Spleen (tissue), 11 donors: Measurements from ENCODE around the gene HECW1. TPM values are rescaled to one million over a fixed set of nuclear protein-coding genes. Genes with fewer than 3 reads are reported as not detected.

ENCODE experiments used
- DNase-seq: peaks from one replicate; pipeline ENCODE4 v3.0.0-alpha.2; 2020
- H3K27ac ChIP-seq, 8 donors: fragments of 200-600 bp; sonication (generic) in 7 of 8; 1 replicate in 4 of 8; 2 replicates in 4 of 8; pipeline versions ENCODE4 v1.5.0 to v1.8.0; 2016 to 2021; ENCODE audit warnings: inconsistent platforms in 4 of 8, mild to moderate bottlenecking in 4 of 8, moderate library complexity in 1 of 8
- H3K27me3 ChIP-seq, 7 donors: fragments of 200-600 bp; sonication (generic) in 6 of 7; replicated peaks in 1 of 7; 1 replicate in 4 of 7; 2 replicates in 3 of 7; pipeline versions ENCODE4 v1.5.0 to v1.8.0; 2016 to 2021; ENCODE audit warnings: inconsistent platforms in 3 of 7, mild to moderate bottlenecking in 1 of 7
- H3K36me3 ChIP-seq, 6 donors: fragments of 200-600 bp; sonication (generic) in 5 of 6; 1 replicate in 4 of 6; 2 replicates in 2 of 6; pipeline versions ENCODE4 v1.5.0 to v1.8.0; 2016 to 2021; ENCODE audit warnings: inconsistent platforms in 2 of 6
- H3K4me1 ChIP-seq, 6 donors: fragments of 200-600 bp; sonication (generic) in 5 of 6; 1 replicate in 3 of 6; 2 replicates in 3 of 6; pipeline versions ENCODE4 v1.5.0 to v1.8.0; 2016 to 2021; ENCODE audit warnings: inconsistent platforms in 3 of 6
- H3K4me3 ChIP-seq, 8 donors: fragments of 200-600 bp; sonication (generic) in 7 of 8; 1 replicate in 4 of 8; 2 replicates in 4 of 8; pipeline versions ENCODE4 v1.5.0 to v1.8.0; 2016 to 2021; ENCODE audit warnings: inconsistent platforms in 4 of 8, mild to moderate bottlenecking in 4 of 8, moderate library complexity in 2 of 8
- H3K9me3 ChIP-seq, 8 donors: fragments of 200-600 bp; sonication (generic) in 7 of 8; 1 replicate in 4 of 8; 2 replicates in 4 of 8; pipeline versions ENCODE4 v1.5.0 to v1.8.0; 2016 to 2021; ENCODE audit warnings: inconsistent platforms in 4 of 8
- CTCF ChIP-seq, 11 experiments: fragments of 200-600 bp in 7 of 11; fragments of 450-650 bp in 4 of 11; sonication (generic) in 4 of 11; IDR thresholded peaks in 8 of 11; conservative IDR thresholded peaks in 3 of 11; 1 replicate in 7 of 11; 2 replicates in 4 of 11; pipeline versions ENCODE4 v1.4.0 to v1.8.0; 2016 to 2021; ENCODE audit warnings: antibody characterized with exemption in 11 of 11, inconsistent platforms in 4 of 11, mild to moderate bottlenecking in 1 of 11
- POLR2A ChIP-seq, 3 donors: fragments of 450-650 bp; IDR thresholded peaks; one replicate each; pipeline ENCODE4 v1.5.1; 2017; ENCODE audit warnings: antibody characterized with exemption in 3 of 3, mild to moderate bottlenecking in 1 of 3
- POLR2AphosphoS5 ChIP-seq, 3 donors: sonication (generic); formaldehyde crosslinking; IDR thresholded peaks; one replicate each; pipeline ENCODE4 v1.5.1; 2017; ENCODE audit warnings: antibody characterized with exemption in 3 of 3
- WGBS, 5 donors: extraction: QIAGEN DNeasy Blood & Tissue Kit in 3 of 5; methylation state at CpG; one replicate each; pipeline versions ENCODE4 v1.1.5 to v1.1.7; 2013 to 2018; 5-methylcytosine and 5-hydroxymethylcytosine counted together
- intact Hi-C: fragments of 100-400 bp; cut with DNase I; formaldehyde crosslinking; loops from one replicate; pipeline ENCODE4 v1.15.0; 2023; ENCODE audit warnings: low total_unique reads
- polyA plus RNA-seq, 3 donors: library from polyadenylated mRNA; stranded (reverse); fragments of 200-250 nt; gene quantifications; one replicate each; pipeline ENCODE4 v1.2.1, GENCODE V29; 2013
- total RNA-seq, 7 donors: library from RNA; depleted of rRNA in 3 of 7; stranded (reverse); fragments of >200 nt in 3 of 7; fragmentation: NEBNext Ultra II Directional in 4 of 7; extraction: Animal tissue kit (Norgen Biotek cat#: 25700) in 4 of 7; gene quantifications; one replicate each; pipeline versions ENCODE4 v1.1.0 to v1.2.1, GENCODE V29; 2016 to 2021
- donor health status: healthy with polysubstance abuse.
- donor health status: DM: no; HTN: no; CAD: no; lungs with moderate emphysema.
- donor health status: DM: no; HTN: no; CAD: no.
- donor health status: Bipolar disorder and iron deficiency.
- donor health status: healthy.
- donor health status: DM: no; HTN: no; CAD: no.
- donor health status: DM: yes; HTN: yes; CAD: no.

Gene HECW1
- total and polyA plus RNA-seq, 10 donors: 0.03 to 1.5 (median 0.40) TPM; not detected in 1

- Histone ChIP-seq H3K36me3 (no peaks in the 10 kb centered on the region), H3K27ac (no peak overlapping the region), H3K4me1 (peaks cover 0 to 9% (median 0%) of the 10 kb centered on the region in 6 donors), H3K27me3 (peaks cover 0 to 13% (median 0%) of the 10 kb centered on the region in 7 donors), H3K4me3 (no peak overlapping the region), H3K9me3 (no peaks in the 10 kb centered on the region)
- no peak for DNase-seq
- intact Hi-C loops: no loop called here
- WGBS, 5 donors: 82 to 91% (median 90%) methylated on average over 6 of the region's 6 CpGs
- TF ChIP-seq POLR2A (IDR thresholded peaks at IDR 0.05): no peak
- TF ChIP-seq POLR2AphosphoS5 (IDR thresholded peaks at IDR 0.05): no peak
- no peak for TF ChIP-seq CTCF (IDR thresholded peaks at IDR 0.05 in 8 of 11, conservative IDR thresholded peaks at IDR 0.05 in 3 of 11)
Observed at GRCh38 chr7:43467846-43468245, 355.4 kb downstream of the HECW1 start.

GRCh38 chr7:43469051-43469450 is 356.6 kb downstream of the HECW1 start:
- H3K27ac ChIP-seq: no peak overlapping the region
- H3K36me3 ChIP-seq: no peaks in the 10 kb centered on the region
- intact Hi-C loops: no loop called here
- H3K9me3 ChIP-seq: no peaks in the 10 kb centered on the region
- peaks cover 0 to 5% (median 0%) of the 10 kb centered on the region in 7 donors for H3K27me3 ChIP-seq
- 81 to 92% (median 91%) methylated on average over 10 of the region's 10 CpGs for WGBS, 5 donors
- peaks cover 0 to 9% (median 0%) of the 10 kb centered on the region in 6 donors for H3K4me1 ChIP-seq
- no peak for DNase-seq
- TF ChIP-seq CTCF (IDR thresholded peaks at IDR 0.05 in 8 of 11, conservative IDR thresholded peaks at IDR 0.05 in 3 of 11): no peak
- no peak for TF ChIP-seq POLR2A (IDR thresholded peaks at IDR 0.05)
- TF ChIP-seq POLR2AphosphoS5 (IDR thresholded peaks at IDR 0.05): no peak
- H3K4me3 ChIP-seq: no peak overlapping the region

GRCh38 chr7:43470110-43470509 is 357.7 kb downstream of the HECW1 start:
- Histone ChIP-seq H3K36me3 (no peaks in the 10 kb centered on the region), H3K27ac (no peak overlapping the region), H3K4me1 (peaks cover 0 to 9% (median 0%) of the 10 kb centered on the region in 6 donors), H3K27me3 (no peaks in the 10 kb centered on the region), H3K9me3 (no peaks in the 10 kb centered on the region), H3K4me3 (no peak overlapping the region)
- DNase-seq: no peak
- intact Hi-C loops: no loop called here
- WGBS, 5 donors: 67 to 88% (median 78%) methylated on average over 5 of the region's 5 CpGs
- TF ChIP-seq POLR2A (IDR thresholded peaks at IDR 0.05) (no peak), POLR2AphosphoS5 (IDR thresholded peaks at IDR 0.05) (no peak), CTCF (IDR thresholded peaks at IDR 0.05 in 8 of 11, conservative IDR thresholded peaks at IDR 0.05 in 3 of 11) (no peak)

GRCh38 chr7:43475983-43476382 is 363.5 kb downstream of the HECW1 start:
- Histone ChIP-seq H3K9me3 (no peaks in the 10 kb centered on the region), H3K4me3 (no peak overlapping the region), H3K27ac (no peak overlapping the region), H3K36me3 (no peaks in the 10 kb centered on the region), H3K27me3 (no peaks in the 10 kb centered on the region), H3K4me1 (no peaks in the 10 kb centered on the region)
- no peak for TF ChIP-seq CTCF (IDR thresholded peaks at IDR 0.05 in 8 of 11, conservative IDR thresholded peaks at IDR 0.05 in 3 of 11)
- 80 to 92% (median 89%) methylated on average over 1 of the region's 1 CpG for WGBS, 5 donors
- intact Hi-C loops: no loop called here
- no peak for DNase-seq
